GM23338 (cell line): ENCODE measurements around the gene DDN.

Experiments
- CREB1 ChIP-seq: fragments of 250-450 bp; sonication (Bioruptor Pico); IDR thresholded peaks from 2 replicates; pipeline ENCODE4 v1.5.0; 2020; ENCODE audit warnings: low read depth, mild to moderate bottlenecking, moderate library complexity
- EZH2 ChIP-seq: fragments of 200-600 bp; sonication (generic); IDR thresholded peaks from one replicate; pipeline ENCODE4 v1.8.0; 2017; ENCODE audit warnings: antibody characterized with exemption, mild to moderate bottlenecking, low read depth; ENCODE audit not compliant: unreplicated experiment
- EZH2phosphoT487 ChIP-seq: fragments of 200-600 bp; sonication (generic); IDR thresholded peaks from one replicate; pipeline ENCODE4 v1.8.1; 2018; ENCODE audit warnings: antibody characterized with exemption; ENCODE audit not compliant: unreplicated experiment
- JUNB ChIP-seq: IDR thresholded peaks from one replicate; pipeline ENCODE4 v1.6.1; 2016; ENCODE audit warnings: antibody characterized with exemption; ENCODE audit not compliant: unreplicated experiment
- POLR2AphosphoS5 ChIP-seq: IDR thresholded peaks from 2 replicates; pipeline ENCODE4 v1.6.1; 2016; ENCODE audit warnings: antibody characterized with exemption, low read depth
- STAT1 ChIP-seq: IDR thresholded peaks from one replicate; pipeline ENCODE4 v1.6.1; 2016; ENCODE audit warnings: antibody characterized with exemption; ENCODE audit not compliant: unreplicated experiment
- TF ChIP-seq, protein P1 (sequence below), 2 experiments: fragments of 200-600 bp in 1 of 2; sonication (generic) in 1 of 2; conservative IDR thresholded peaks; 2 replicates each; pipeline versions ENCODE4 v1.5.1 to v1.6.1; 2016 to 2017; ENCODE audit warnings: antibody characterized with exemption in 2 of 2, low read depth in 2 of 2, mild to moderate bottlenecking in 2 of 2, moderate library complexity in 1 of 2
- TF ChIP-seq, protein P2 (sequence below): IDR thresholded peaks from 2 replicates; pipeline ENCODE4 v1.6.1; 2016; ENCODE audit warnings: antibody characterized with exemption

DNA sequence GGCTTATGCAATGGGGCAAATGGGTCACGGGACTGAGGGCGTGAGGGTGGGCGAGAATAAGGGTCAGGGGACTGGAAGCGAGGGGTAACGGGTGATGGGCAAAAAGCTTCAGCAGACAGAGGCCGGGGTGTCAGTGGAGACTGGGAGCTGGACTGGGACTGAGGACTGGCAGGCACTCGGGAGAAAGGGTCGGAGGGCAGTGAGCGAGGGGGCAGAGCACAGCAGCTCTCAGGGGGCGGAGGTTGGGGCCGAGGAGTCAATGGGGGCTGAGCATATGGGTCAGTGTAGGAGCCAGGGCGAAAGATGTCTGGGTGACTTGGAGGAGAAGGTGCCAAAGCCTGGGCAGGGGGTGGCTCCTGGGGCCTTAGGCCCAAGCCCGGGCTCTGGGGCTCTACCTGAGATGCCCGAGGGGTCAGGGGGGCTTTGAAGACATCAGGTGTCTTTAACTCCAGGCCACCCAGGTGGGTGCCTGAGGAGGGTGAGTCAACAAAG lies 41.2 kb upstream of the DDN start:
- TF ChIP-seq EZH2 (no peak), CREB1 (CRISPR knock-in tag) (no peak), POLR2AphosphoS5 (no peak), STAT1 (no peak), EZH2phosphoT487 (no peak), JUNB (no peak)
- TF ChIP-seq, protein P1, sequence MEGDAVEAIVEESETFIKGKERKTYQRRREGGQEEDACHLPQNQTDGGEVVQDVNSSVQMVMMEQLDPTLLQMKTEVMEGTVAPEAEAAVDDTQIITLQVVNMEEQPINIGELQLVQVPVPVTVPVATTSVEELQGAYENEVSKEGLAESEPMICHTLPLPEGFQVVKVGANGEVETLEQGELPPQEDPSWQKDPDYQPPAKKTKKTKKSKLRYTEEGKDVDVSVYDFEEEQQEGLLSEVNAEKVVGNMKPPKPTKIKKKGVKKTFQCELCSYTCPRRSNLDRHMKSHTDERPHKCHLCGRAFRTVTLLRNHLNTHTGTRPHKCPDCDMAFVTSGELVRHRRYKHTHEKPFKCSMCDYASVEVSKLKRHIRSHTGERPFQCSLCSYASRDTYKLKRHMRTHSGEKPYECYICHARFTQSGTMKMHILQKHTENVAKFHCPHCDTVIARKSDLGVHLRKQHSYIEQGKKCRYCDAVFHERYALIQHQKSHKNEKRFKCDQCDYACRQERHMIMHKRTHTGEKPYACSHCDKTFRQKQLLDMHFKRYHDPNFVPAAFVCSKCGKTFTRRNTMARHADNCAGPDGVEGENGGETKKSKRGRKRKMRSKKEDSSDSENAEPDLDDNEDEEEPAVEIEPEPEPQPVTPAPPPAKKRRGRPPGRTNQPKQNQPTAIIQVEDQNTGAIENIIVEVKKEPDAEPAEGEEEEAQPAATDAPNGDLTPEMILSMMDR (conservative IDR thresholded peaks at IDR 0.05; ENCODE audit: low read depth in 2 of 2), result no peak
- TF ChIP-seq, protein P2, sequence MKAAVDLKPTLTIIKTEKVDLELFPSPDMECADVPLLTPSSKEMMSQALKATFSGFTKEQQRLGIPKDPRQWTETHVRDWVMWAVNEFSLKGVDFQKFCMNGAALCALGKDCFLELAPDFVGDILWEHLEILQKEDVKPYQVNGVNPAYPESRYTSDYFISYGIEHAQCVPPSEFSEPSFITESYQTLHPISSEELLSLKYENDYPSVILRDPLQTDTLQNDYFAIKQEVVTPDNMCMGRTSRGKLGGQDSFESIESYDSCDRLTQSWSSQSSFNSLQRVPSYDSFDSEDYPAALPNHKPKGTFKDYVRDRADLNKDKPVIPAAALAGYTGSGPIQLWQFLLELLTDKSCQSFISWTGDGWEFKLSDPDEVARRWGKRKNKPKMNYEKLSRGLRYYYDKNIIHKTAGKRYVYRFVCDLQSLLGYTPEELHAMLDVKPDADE, result no peak
